Gastroesophageal sphincter (tissue), 3 donors: ENCODE measurements around the gene IGSF11.

Experiments used
- POLR2A ChIP-seq, 2 donors: fragments of 450-650 bp; IDR thresholded peaks; one replicate each; pipeline ENCODE4 v1.6.1; 2017; ENCODE audit warnings: antibody characterized with exemption in 2 of 2, mild to moderate bottlenecking in 2 of 2, moderate library complexity in 1 of 2
- TF ChIP-seq, protein P1 (sequence below), 4 experiments: fragments of 200-600 bp in 2 of 4; fragments of 450-650 bp in 2 of 4; sonication (generic) in 1 of 4; IDR thresholded peaks; one replicate each; pipeline ENCODE4 v1.5.1; 2017 to 2019; ENCODE audit warnings: antibody characterized with exemption in 4 of 4, mild to moderate bottlenecking in 2 of 4, moderate library complexity in 2 of 4

DNA sequence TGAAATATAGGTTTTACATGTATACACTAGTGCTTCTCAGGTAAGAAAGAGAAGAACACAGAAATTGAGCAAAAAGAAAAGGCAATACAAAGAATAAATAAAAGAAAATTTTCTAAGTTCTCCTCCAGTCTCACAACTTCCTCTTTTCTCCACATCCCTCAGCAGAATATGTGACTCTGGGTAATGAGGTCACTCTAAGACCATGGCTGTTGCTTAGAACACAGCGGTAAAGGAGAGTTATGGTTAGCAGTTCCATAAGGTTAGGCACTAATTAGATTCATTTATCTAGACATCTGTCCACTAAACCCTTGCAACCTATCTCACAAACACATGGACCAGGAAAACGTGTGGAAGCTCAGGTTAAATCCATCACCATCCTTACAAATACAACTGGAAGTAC, 47.9 kb downstream of the IGSF11 start:
- TF ChIP-seq, protein P1, sequence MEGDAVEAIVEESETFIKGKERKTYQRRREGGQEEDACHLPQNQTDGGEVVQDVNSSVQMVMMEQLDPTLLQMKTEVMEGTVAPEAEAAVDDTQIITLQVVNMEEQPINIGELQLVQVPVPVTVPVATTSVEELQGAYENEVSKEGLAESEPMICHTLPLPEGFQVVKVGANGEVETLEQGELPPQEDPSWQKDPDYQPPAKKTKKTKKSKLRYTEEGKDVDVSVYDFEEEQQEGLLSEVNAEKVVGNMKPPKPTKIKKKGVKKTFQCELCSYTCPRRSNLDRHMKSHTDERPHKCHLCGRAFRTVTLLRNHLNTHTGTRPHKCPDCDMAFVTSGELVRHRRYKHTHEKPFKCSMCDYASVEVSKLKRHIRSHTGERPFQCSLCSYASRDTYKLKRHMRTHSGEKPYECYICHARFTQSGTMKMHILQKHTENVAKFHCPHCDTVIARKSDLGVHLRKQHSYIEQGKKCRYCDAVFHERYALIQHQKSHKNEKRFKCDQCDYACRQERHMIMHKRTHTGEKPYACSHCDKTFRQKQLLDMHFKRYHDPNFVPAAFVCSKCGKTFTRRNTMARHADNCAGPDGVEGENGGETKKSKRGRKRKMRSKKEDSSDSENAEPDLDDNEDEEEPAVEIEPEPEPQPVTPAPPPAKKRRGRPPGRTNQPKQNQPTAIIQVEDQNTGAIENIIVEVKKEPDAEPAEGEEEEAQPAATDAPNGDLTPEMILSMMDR (IDR thresholded peaks at IDR 0.05): no peak
- no peak for TF ChIP-seq POLR2A (IDR thresholded peaks at IDR 0.05)
